GM23338 (cell line): ENCODE measurements around the gene SLC30A5. TPM values are rescaled to one million over a fixed set of nuclear protein-coding genes. Genes with fewer than 3 reads are reported as not detected.

Source experiments
- ATAC-seq: fragments of 200-7000 bp; cut with Tn5 transposase; 3 replicates; pipeline ENCODE4 v1.9.1; 2020
- DNase-seq: peaks from one replicate; pipeline ENCODE4 v3.0.0-alpha.2; 2015; ENCODE audit warnings: low spot score
- H2AFZ ChIP-seq: fragments of 200-600 bp; sonication (generic); 2 replicates; pipeline ENCODE4 v1.8.0; 2016; ENCODE audit warnings: antibody characterized with exemption, mild to moderate bottlenecking, moderate library complexity
- H3F3A ChIP-seq: fragments of 200-600 bp; sonication (generic); replicated peaks from 2 replicates; pipeline ENCODE4 v1.8.0; 2017; ENCODE audit warnings: antibody characterized with exemption, mixed run types, low read depth
- H3K27ac ChIP-seq: fragments of 200-600 bp; sonication (generic); 2 replicates; pipeline ENCODE4 v1.6.1; 2016; ENCODE audit warnings: low read depth
- H3K27me3 ChIP-seq: fragments of 200-600 bp; sonication (generic); 2 replicates; pipeline ENCODE4 v1.8.0; 2016; ENCODE audit warnings: mild to moderate bottlenecking, mixed run types, moderate library complexity; ENCODE audit not compliant: insufficient read depth
- H3K36me3 ChIP-seq: fragments of 200-600 bp; sonication (generic); 2 replicates; pipeline ENCODE4 v1.8.0; 2016; ENCODE audit warnings: mild to moderate bottlenecking; ENCODE audit not compliant: insufficient read depth
- H3K4me1 ChIP-seq: fragments of 200-600 bp; sonication (generic); 2 replicates; pipeline ENCODE4 v1.8.0; 2016; ENCODE audit warnings: mild to moderate bottlenecking, moderate library complexity; ENCODE audit not compliant: insufficient read depth
- H3K4me2 ChIP-seq: fragments of 200-600 bp; sonication (generic); 2 replicates; pipeline ENCODE4 v1.7.1; 2017; ENCODE audit warnings: mixed run types
- H3K4me3 ChIP-seq: fragments of 200-600 bp; sonication (generic); 2 replicates; pipeline ENCODE4 v1.6.1; 2016; ENCODE audit warnings: mixed run types
- H3K79me2 ChIP-seq: fragments of 200-600 bp; sonication (generic); replicated peaks from 2 replicates; pipeline ENCODE4 v1.8.0; 2017; ENCODE audit warnings: mild to moderate bottlenecking; ENCODE audit not compliant: insufficient read depth
- H3K9me2 ChIP-seq: fragments of 200-600 bp; sonication (generic); 2 replicates; pipeline ENCODE4 v1.8.0; 2017; ENCODE audit not compliant: insufficient read depth
- H4K20me1 ChIP-seq: fragments of 200-600 bp; sonication (generic); replicated peaks from 2 replicates; pipeline ENCODE4 v1.8.0; 2017; ENCODE audit warnings: mild to moderate bottlenecking; ENCODE audit not compliant: insufficient read depth
- H3K27ac Mint-ChIP-seq: 2 replicates; pipeline ENCODE4 v1.8.0; 2020; ENCODE audit warnings: inconsistent platforms, mild to moderate bottlenecking, moderate library complexity, mixed read lengths
- H3K27me3 Mint-ChIP-seq: 3 replicates; pipeline ENCODE4 v1.8.0; 2022; ENCODE audit warnings: low read depth, mild to moderate bottlenecking, moderate library complexity, mixed read lengths, inconsistent platforms; ENCODE audit not compliant: insufficient read depth, poor library complexity
- H3K36me3 Mint-ChIP-seq: 3 replicates; pipeline ENCODE4 v1.8.0; 2021; ENCODE audit warnings: low read depth, mild to moderate bottlenecking, inconsistent platforms, moderate library complexity, mixed read lengths
- H3K4me1 Mint-ChIP-seq: 3 replicates; pipeline ENCODE4 v1.8.0; 2020; ENCODE audit warnings: mild to moderate bottlenecking, inconsistent platforms, mixed read lengths
- H3K4me3 Mint-ChIP-seq: 3 replicates; pipeline ENCODE4 v1.8.0; 2021; ENCODE audit warnings: moderate library complexity, mild to moderate bottlenecking, inconsistent platforms, mixed read lengths
- H3K9me3 Mint-ChIP-seq: 3 replicates; pipeline ENCODE4 v1.8.0; 2020; ENCODE audit warnings: moderate library complexity, mild to moderate bottlenecking, inconsistent platforms, mixed read lengths
- CREB1 ChIP-seq: fragments of 250-450 bp; sonication (Bioruptor Pico); IDR thresholded peaks from 2 replicates; pipeline ENCODE4 v1.5.0; 2020; ENCODE audit warnings: low read depth, mild to moderate bottlenecking, moderate library complexity
- CTCF ChIP-seq, 2 experiments: fragments of 200-600 bp in 1 of 2; sonication (generic) in 1 of 2; conservative IDR thresholded peaks; 2 replicates each; pipeline versions ENCODE4 v1.5.1 to v1.6.1; 2016 to 2017; ENCODE audit warnings: antibody characterized with exemption in 2 of 2, low read depth in 2 of 2, mild to moderate bottlenecking in 2 of 2, moderate library complexity in 1 of 2
- ETS1 ChIP-seq: IDR thresholded peaks from 2 replicates; pipeline ENCODE4 v1.6.1; 2016; ENCODE audit warnings: antibody characterized with exemption
- EZH2 ChIP-seq: fragments of 200-600 bp; sonication (generic); IDR thresholded peaks from one replicate; pipeline ENCODE4 v1.8.0; 2017; ENCODE audit warnings: antibody characterized with exemption, mild to moderate bottlenecking, low read depth; ENCODE audit not compliant: unreplicated experiment
- EZH2phosphoT487 ChIP-seq: fragments of 200-600 bp; sonication (generic); IDR thresholded peaks from one replicate; pipeline ENCODE4 v1.8.1; 2018; ENCODE audit warnings: antibody characterized with exemption; ENCODE audit not compliant: unreplicated experiment
- JUNB ChIP-seq: IDR thresholded peaks from one replicate; pipeline ENCODE4 v1.6.1; 2016; ENCODE audit warnings: antibody characterized with exemption; ENCODE audit not compliant: unreplicated experiment
- NANOG ChIP-seq: IDR thresholded peaks from 2 replicates; pipeline ENCODE4 v1.6.1; 2016; ENCODE audit warnings: antibody characterized with exemption, borderline replicate concordance
- POLR2AphosphoS5 ChIP-seq: IDR thresholded peaks from 2 replicates; pipeline ENCODE4 v1.6.1; 2016; ENCODE audit warnings: antibody characterized with exemption, low read depth
- REST ChIP-seq: IDR thresholded peaks from one replicate; pipeline ENCODE4 v1.6.1; 2018; ENCODE audit warnings: antibody characterized with exemption; ENCODE audit not compliant: unreplicated experiment
- STAT1 ChIP-seq: IDR thresholded peaks from one replicate; pipeline ENCODE4 v1.6.1; 2016; ENCODE audit warnings: antibody characterized with exemption; ENCODE audit not compliant: unreplicated experiment
- ZNF114 ChIP-seq: fragments of 250-450 bp; sonication (Bioruptor Pico); IDR thresholded peaks from 2 replicates; pipeline ENCODE4 v1.5.0; 2020; ENCODE audit warnings: mild to moderate bottlenecking, moderate library complexity
- ZNF331 ChIP-seq: fragments of 250-450 bp; sonication (Bioruptor Pico); IDR thresholded peaks from 2 replicates; pipeline ENCODE4 v1.5.0; 2020; ENCODE audit warnings: low read depth, mild to moderate bottlenecking, moderate library complexity
- ZNF462 ChIP-seq: fragments of 250-450 bp; sonication (Bioruptor Pico); IDR thresholded peaks from 2 replicates; pipeline ENCODE4 v1.5.0; 2020; ENCODE audit warnings: mild to moderate bottlenecking, moderate library complexity
- polyA plus RNA-seq: library from polyadenylated mRNA; unstranded; fragments of >200 nt; fragmentation: Nextera tagmentation; extraction: Ambion mirVana; gene quantifications from 2 replicates; pipeline ENCODE4 v1.2.1, GENCODE V29; 2016
- total RNA-seq: library from RNA; depleted of rRNA; stranded (reverse); fragments of >200 nt; shearing (Covaris generic); gene quantifications from 2 replicates; pipeline ENCODE4 v1.2.3, GENCODE V29; 2014

The SLC30A5 gene
- total and polyA plus RNA-seq, 2 experiments from 2014 or later, result 38.2 to 43.2 TPM

- Mint-ChIP-seq H3K4me3 (no peak overlapping the region), H3K27me3 (no peaks in the 10 kb centered on the region), H3K4me1 (peaks cover 3% of the 10 kb centered on the region; the same call in 2 of the 3 replicates), H3K27ac (no peak overlapping the region), H3K36me3 (peaks cover 24% of the 10 kb centered on the region), H3K9me3 (no peaks in the 10 kb centered on the region)
- H3K79me2 ChIP-seq, result no peaks in the 10 kb centered on the region
- H4K20me1 ChIP-seq, result no peaks in the 10 kb centered on the region
- TF ChIP-seq STAT1 (no peak), ETS1 (no peak), REST (no peak), ZNF331 (no peak), JUNB (no peak), CTCF (conservative IDR thresholded peaks at IDR 0.05; ENCODE audit: low read depth in 2 of 2) (no peak), CREB1 (CRISPR knock-in tag) (no peak), EZH2phosphoT487 (no peak), ZNF462 (no peak), NANOG (no peak), ZNF114 (CRISPR knock-in tag) (no peak), EZH2 (no peak), POLR2AphosphoS5 (no peak)
- H3F3A ChIP-seq, result no peaks in the 10 kb centered on the region
- H2AFZ ChIP-seq, result no peak overlapping the region
- no peaks in the 10 kb centered on the region for H3K27me3 ChIP-seq
- no peak for ATAC-seq
- H3K4me1 ChIP-seq, result peaks cover 1% of the 10 kb centered on the region; the same call in 1 of the 2 replicates
- no peak overlapping the region for H3K27ac ChIP-seq
- H3K4me3 ChIP-seq, result no peak overlapping the region
- no peaks in the 10 kb centered on the region for H3K9me2 ChIP-seq
- DNase-seq, result no peak
- H3K4me2 ChIP-seq, result no peak overlapping the region
- H3K36me3 ChIP-seq, result peaks cover 3% of the 10 kb centered on the region; the same call in 1 of the 2 replicates
These were observed 21.7 kb downstream of the SLC30A5 start for GRCh38 chr5:69115526-69115925.
